GM12874 (cell line): ENCODE results near the gene HDAC2.

Experiments
- CTCF ChIP-seq: IDR thresholded peaks from 2 replicates; pipeline ENCODE4 v1.5.1; 2011; ENCODE audit warnings: low read depth, mild to moderate bottlenecking, control low read depth, low read length, moderate library complexity; ENCODE audit not compliant: insufficient read depth

The HDAC2 gene

GRCh38 chr6:113921299-113921904 lies 49.5 kb downstream of the HDAC2 start:
- no peak for TF ChIP-seq CTCF

GRCh38 chr6:113920663-113921267 lies 50.2 kb downstream of the HDAC2 start:
- no peak for TF ChIP-seq CTCF

- peak; percentile 41 for TF ChIP-seq CTCF
These were observed 61.6 kb downstream of the HDAC2 start for GRCh38 chr6:113909224-113909856.

- no peak for TF ChIP-seq CTCF
These were observed 62.1 kb downstream of the HDAC2 start for GRCh38 chr6:113908801-113909200.

- TF ChIP-seq CTCF: no peak
These were observed 63.7 kb downstream of the HDAC2 start for GRCh38 chr6:113907102-113907815.

- TF ChIP-seq CTCF: no peak
These were observed 67.2 kb downstream of the HDAC2 start for GRCh38 chr6:113903666-113904330.

GRCh38 chr6:113901482-113901881 lies 69.5 kb downstream of the HDAC2 start:
- no peak for TF ChIP-seq CTCF
